ENCODE measurements around the gene RALGPS1.

GRCh38 chr9:126979461-126979860 lies 64.9 kb downstream of the RALGPS1 start:
- no peak for TF ChIP-seq CTCF (IDR thresholded peaks at IDR 0.05; ENCODE audit: low read depth, low read length)
- TF ChIP-seq POLR2A (IDR thresholded peaks at IDR 0.05; ENCODE audit: extremely low read depth, insufficient read length): no peak
